ENCODE measurements around the gene MLEC.

- no peak for TF ChIP-seq CTCF (IDR thresholded peaks at IDR 0.05)
- TF ChIP-seq EP300 (IDR thresholded peaks at IDR 0.05) = no peak
Measured at GRCh38 chr12:120654656-120655055, 32.3 kb upstream of the MLEC start.
